Ishikawa (cell line): ENCODE results near the gene BACH2.

Experiments
- CEBPB ChIP-seq: IDR thresholded peaks from 2 replicates; pipeline ENCODE4 v1.6.1; 2012
- EGR1 ChIP-seq: IDR thresholded peaks from 2 replicates; pipeline ENCODE4 v1.6.1; 2012
- EP300 ChIP-seq: IDR thresholded peaks from 2 replicates; pipeline ENCODE4 v1.6.1; 2012; ENCODE audit warnings: borderline replicate concordance
- FOXM1 ChIP-seq: IDR thresholded peaks from 2 replicates; pipeline ENCODE4 v1.6.1; 2012; ENCODE audit warnings: low read depth, borderline replicate concordance
- MAX ChIP-seq: IDR thresholded peaks from 2 replicates; pipeline ENCODE4 v1.6.1; 2012
- RAD21 ChIP-seq: IDR thresholded peaks from 2 replicates; pipeline ENCODE4 v1.6.1; 2012; ENCODE audit warnings: low read depth
- TEAD4 ChIP-seq: IDR thresholded peaks from 2 replicates; pipeline ENCODE4 v1.6.1; 2012

GRCh38 chr6:89963391-89963790 is 333.3 kb downstream of the BACH2 start:
- no peak for TF ChIP-seq MAX
- no peak for TF ChIP-seq CEBPB
- no peak for TF ChIP-seq EP300
- no peak for TF ChIP-seq EGR1
- TF ChIP-seq TEAD4: no peak
- TF ChIP-seq RAD21: no peak
- TF ChIP-seq FOXM1: no peak
